ENCODE measurements around the gene MEIS2.

Gene MEIS2

GRCh38 chr15:36944442-36944841 lies 155.9 kb downstream of the MEIS2 start:
- Histone ChIP-seq H3K4me3 (ENCODE audit: insufficient read depth, low read depth, low read length, poor library complexity, severe bottlenecking) (no peak overlapping the region), H3K27ac (ENCODE audit: insufficient read depth, low read length, poor library complexity, severe bottlenecking) (no peak overlapping the region), H3K36me3 (ENCODE audit: control insufficient read depth, insufficient read depth, low read length) (no peaks in the 10 kb centered on the region), H3K27me3 (replicated peaks; ENCODE audit: control insufficient read depth, insufficient read depth, low read length, poor library complexity, severe bottlenecking) (no peaks in the 10 kb centered on the region), H3K4me1 (ENCODE audit: control insufficient read depth, insufficient read depth, low read length, poor library complexity, severe bottlenecking) (no peaks in the 10 kb centered on the region), H3K9me3 (ENCODE audit: control insufficient read depth, low read length) (no peaks in the 10 kb centered on the region)
- no peak for DNase-seq

- H3K4me1 ChIP-seq (ENCODE audit: control insufficient read depth, insufficient read depth, low read length, poor library complexity, severe bottlenecking): no peaks in the 10 kb centered on the region
- no peaks in the 10 kb centered on the region for H3K27me3 ChIP-seq (replicated peaks; ENCODE audit: control insufficient read depth, insufficient read depth, low read length, poor library complexity, severe bottlenecking)
- no peaks in the 10 kb centered on the region for H3K36me3 ChIP-seq (ENCODE audit: control insufficient read depth, insufficient read depth, low read length)
- H3K27ac ChIP-seq (ENCODE audit: insufficient read depth, low read length, poor library complexity, severe bottlenecking): no peak overlapping the region
- no peaks in the 10 kb centered on the region for H3K9me3 ChIP-seq (ENCODE audit: control insufficient read depth, low read length)
- no peak overlapping the region for H3K4me3 ChIP-seq (ENCODE audit: insufficient read depth, low read depth, low read length, poor library complexity, severe bottlenecking)
- DNase-seq: no peak
These were observed 156.6 kb downstream of the MEIS2 start for GRCh38 chr15:36943508-36944361.

GRCh38 chr15:36942248-36942827 lies 158.0 kb downstream of the MEIS2 start:
- DNase-seq: no peak
- no peak overlapping the region for H3K27ac ChIP-seq (ENCODE audit: insufficient read depth, low read length, poor library complexity, severe bottlenecking)
- H3K9me3 ChIP-seq (ENCODE audit: control insufficient read depth, low read length): no peaks in the 10 kb centered on the region
- H3K27me3 ChIP-seq (replicated peaks; ENCODE audit: control insufficient read depth, insufficient read depth, low read length, poor library complexity, severe bottlenecking): no peaks in the 10 kb centered on the region
- no peak overlapping the region for H3K4me3 ChIP-seq (ENCODE audit: insufficient read depth, low read depth, low read length, poor library complexity, severe bottlenecking)
- no peaks in the 10 kb centered on the region for H3K4me1 ChIP-seq (ENCODE audit: control insufficient read depth, insufficient read depth, low read length, poor library complexity, severe bottlenecking)
- no peaks in the 10 kb centered on the region for H3K36me3 ChIP-seq (ENCODE audit: control insufficient read depth, insufficient read depth, low read length)

GRCh38 chr15:36941798-36942197 lies 158.6 kb downstream of the MEIS2 start:
- Histone ChIP-seq H3K9me3 (ENCODE audit: control insufficient read depth, low read length) (no peaks in the 10 kb centered on the region), H3K36me3 (ENCODE audit: control insufficient read depth, insufficient read depth, low read length) (no peaks in the 10 kb centered on the region), H3K4me1 (ENCODE audit: control insufficient read depth, insufficient read depth, low read length, poor library complexity, severe bottlenecking) (no peaks in the 10 kb centered on the region), H3K27me3 (replicated peaks; ENCODE audit: control insufficient read depth, insufficient read depth, low read length, poor library complexity, severe bottlenecking) (no peaks in the 10 kb centered on the region), H3K27ac (ENCODE audit: insufficient read depth, low read length, poor library complexity, severe bottlenecking) (no peak overlapping the region), H3K4me3 (ENCODE audit: insufficient read depth, low read depth, low read length, poor library complexity, severe bottlenecking) (no peak overlapping the region)
- no peak for DNase-seq

GRCh38 chr15:36940636-36941260 lies 159.6 kb downstream of the MEIS2 start:
- H3K27ac ChIP-seq (ENCODE audit: insufficient read depth, low read length, poor library complexity, severe bottlenecking): no peak overlapping the region
- no peaks in the 10 kb centered on the region for H3K36me3 ChIP-seq (ENCODE audit: control insufficient read depth, insufficient read depth, low read length)
- no peak overlapping the region for H3K4me3 ChIP-seq (ENCODE audit: insufficient read depth, low read depth, low read length, poor library complexity, severe bottlenecking)
- no peaks in the 10 kb centered on the region for H3K9me3 ChIP-seq (ENCODE audit: control insufficient read depth, low read length)
- H3K27me3 ChIP-seq (replicated peaks; ENCODE audit: control insufficient read depth, insufficient read depth, low read length, poor library complexity, severe bottlenecking): no peaks in the 10 kb centered on the region
- H3K4me1 ChIP-seq (ENCODE audit: control insufficient read depth, insufficient read depth, low read length, poor library complexity, severe bottlenecking): no peaks in the 10 kb centered on the region
- no peak for DNase-seq

GRCh38 chr15:36940219-36940618 lies 160.1 kb downstream of the MEIS2 start:
- no peak for DNase-seq
- no peaks in the 10 kb centered on the region for H3K4me1 ChIP-seq (ENCODE audit: control insufficient read depth, insufficient read depth, low read length, poor library complexity, severe bottlenecking)
- no peak overlapping the region for H3K27ac ChIP-seq (ENCODE audit: insufficient read depth, low read length, poor library complexity, severe bottlenecking)
- H3K27me3 ChIP-seq (replicated peaks; ENCODE audit: control insufficient read depth, insufficient read depth, low read length, poor library complexity, severe bottlenecking): no peaks in the 10 kb centered on the region
- H3K36me3 ChIP-seq (ENCODE audit: control insufficient read depth, insufficient read depth, low read length): no peaks in the 10 kb centered on the region
- no peaks in the 10 kb centered on the region for H3K9me3 ChIP-seq (ENCODE audit: control insufficient read depth, low read length)
- H3K4me3 ChIP-seq (ENCODE audit: insufficient read depth, low read depth, low read length, poor library complexity, severe bottlenecking): no peak overlapping the region

- no peaks in the 10 kb centered on the region for H3K36me3 ChIP-seq (ENCODE audit: control insufficient read depth, insufficient read depth, low read length)
- no peak overlapping the region for H3K27ac ChIP-seq (ENCODE audit: insufficient read depth, low read length, poor library complexity, severe bottlenecking)
- no peak for DNase-seq
- no peaks in the 10 kb centered on the region for H3K9me3 ChIP-seq (ENCODE audit: control insufficient read depth, low read length)
- H3K27me3 ChIP-seq (replicated peaks; ENCODE audit: control insufficient read depth, insufficient read depth, low read length, poor library complexity, severe bottlenecking): no peaks in the 10 kb centered on the region
- no peaks in the 10 kb centered on the region for H3K4me1 ChIP-seq (ENCODE audit: control insufficient read depth, insufficient read depth, low read length, poor library complexity, severe bottlenecking)
- H3K4me3 ChIP-seq (ENCODE audit: insufficient read depth, low read depth, low read length, poor library complexity, severe bottlenecking): no peak overlapping the region
These were observed 161.6 kb downstream of the MEIS2 start for GRCh38 chr15:36938764-36939163.

- H3K36me3 ChIP-seq (ENCODE audit: control insufficient read depth, insufficient read depth, low read length): no peaks in the 10 kb centered on the region
- no peaks in the 10 kb centered on the region for H3K9me3 ChIP-seq (ENCODE audit: control insufficient read depth, low read length)
- no peaks in the 10 kb centered on the region for H3K4me1 ChIP-seq (ENCODE audit: control insufficient read depth, insufficient read depth, low read length, poor library complexity, severe bottlenecking)
- no peak overlapping the region for H3K27ac ChIP-seq (ENCODE audit: insufficient read depth, low read length, poor library complexity, severe bottlenecking)
- no peaks in the 10 kb centered on the region for H3K27me3 ChIP-seq (replicated peaks; ENCODE audit: control insufficient read depth, insufficient read depth, low read length, poor library complexity, severe bottlenecking)
- no peak for DNase-seq
- H3K4me3 ChIP-seq (ENCODE audit: insufficient read depth, low read depth, low read length, poor library complexity, severe bottlenecking): no peak overlapping the region
These were observed 162.2 kb downstream of the MEIS2 start for GRCh38 chr15:36938131-36938530.

GRCh38 chr15:36936613-36937012 lies 163.7 kb downstream of the MEIS2 start:
- Histone ChIP-seq H3K27me3 (replicated peaks; ENCODE audit: control insufficient read depth, insufficient read depth, low read length, poor library complexity, severe bottlenecking) (no peaks in the 10 kb centered on the region), H3K27ac (ENCODE audit: insufficient read depth, low read length, poor library complexity, severe bottlenecking) (no peak overlapping the region), H3K36me3 (ENCODE audit: control insufficient read depth, insufficient read depth, low read length) (no peaks in the 10 kb centered on the region), H3K9me3 (ENCODE audit: control insufficient read depth, low read length) (no peaks in the 10 kb centered on the region), H3K4me1 (ENCODE audit: control insufficient read depth, insufficient read depth, low read length, poor library complexity, severe bottlenecking) (no peaks in the 10 kb centered on the region), H3K4me3 (ENCODE audit: insufficient read depth, low read depth, low read length, poor library complexity, severe bottlenecking) (no peak overlapping the region)
- DNase-seq: no peak
